ENCODE results near the gene ZIC5. TPM values are rescaled to one million over a fixed set of nuclear protein-coding genes. Genes with fewer than 3 reads are reported as not detected.

Gene ZIC5
- total and polyA plus RNA-seq, 9 of the 15 experiments (the other 6 are each of a cell fraction or from before 2014, with no cell fraction given): 0.57 to 2.0 (median 1.1) TPM

GRCh38 chr13:99970651-99971575 is 654 bp downstream of the ZIC5 start (continued):
- TF ChIP-seq BCLAF1 (IDR thresholded peaks at IDR 0.05; ENCODE audit: borderline replicate concordance in 1 of 2, control insufficient read depth in 1 of 2, low read depth in 2 of 2, low read length in 1 of 2) (no peak), ZNF282 (CRISPR knock-in tag; IDR thresholded peaks at IDR 0.05) (no peak), SNIP1 (IDR thresholded peaks at IDR 0.05; ENCODE audit: low read depth) (no peak), ARNT (IDR thresholded peaks at IDR 0.05) (no peak), RFX5 (IDR thresholded peaks at IDR 0.05; ENCODE audit: low read depth, low read length) (no peak), BMI1 (IDR thresholded peaks at IDR 0.05; ENCODE audit: low read length) (no peak), MAX (CRISPR knock-in tag; IDR thresholded peaks at IDR 0.05) (peak; percentile 74), BRD4 (IDR thresholded peaks at IDR 0.05) (no peak), HNRNPK (IDR thresholded peaks at IDR 0.05; ENCODE audit: low read depth, low read length, poor library complexity, severe bottlenecking) (peak; percentile 91), KLF13 (tag; IDR thresholded peaks at IDR 0.05; ENCODE audit: borderline replicate concordance, low read depth) (no peak), ZNF431 (CRISPR knock-in tag; IDR thresholded peaks at IDR 0.05) (0 out of 2 replicates have a peak, but pooled peaks have one; percentile 32), ZNF507 (tag; conservative IDR thresholded peaks at IDR 0.05) (no peak), TBP (optimal IDR thresholded peaks at IDR 0.05; ENCODE audit: low read depth, low read length) (peak; percentile 6), NCOA4 (IDR thresholded peaks at IDR 0.05; ENCODE audit: partially characterized antibody) (no peak), CCAR2 (IDR thresholded peaks at IDR 0.05; ENCODE audit: low read depth, low read length) (no peak), NKRF (IDR thresholded peaks at IDR 0.05; ENCODE audit: borderline replicate concordance) (no peak), SREBF1 (IDR thresholded peaks at IDR 0.05; ENCODE audit: borderline replicate concordance, low read depth, low read length) (no peak), NBN (IDR thresholded peaks at IDR 0.05; ENCODE audit: low read depth) (no peak), EHMT2 (IDR thresholded peaks at IDR 0.05) (no peak), ZFX (CRISPR knock-in tag; IDR thresholded peaks at IDR 0.05) (peak; percentile 32), ATF3 (IDR thresholded peaks at IDR 0.05) (no peak), ATF3 (CRISPR knock-in tag; conservative IDR thresholded peaks at IDR 0.05) (no peak), NFXL1 (CRISPR knock-in tag; IDR thresholded peaks at IDR 0.05) (no peak)

All from K562 (cell line).